ENCODE measurements around the gene GPAT3. TPM values are rescaled to one million over a fixed set of nuclear protein-coding genes. Genes with fewer than 3 reads are reported as not detected.

Gene GPAT3
- total RNA-seq, 1 donor from 2014 or later, result 0.99 TPM

DNA sequence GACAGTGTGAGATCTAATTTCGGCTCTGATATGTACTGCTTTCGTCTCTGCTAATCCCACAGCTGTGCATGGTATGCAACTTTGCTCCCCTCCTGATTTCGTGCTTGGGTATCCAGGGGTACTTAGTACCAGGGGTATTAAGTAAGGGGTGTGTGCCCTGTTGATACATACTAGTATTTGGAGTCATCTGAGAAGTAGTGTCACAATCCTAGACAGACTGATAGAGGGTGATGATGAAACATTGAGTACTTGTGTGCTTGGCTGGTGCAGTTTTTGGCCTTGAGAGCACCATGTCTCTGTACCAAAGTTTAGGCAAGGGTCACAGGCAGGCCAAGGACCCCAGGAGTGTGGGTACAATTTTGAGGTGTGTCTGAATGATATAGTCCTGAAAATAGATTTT, 10.9 kb downstream of the GPAT3 start:
- TF ChIP-seq, protein P1, sequence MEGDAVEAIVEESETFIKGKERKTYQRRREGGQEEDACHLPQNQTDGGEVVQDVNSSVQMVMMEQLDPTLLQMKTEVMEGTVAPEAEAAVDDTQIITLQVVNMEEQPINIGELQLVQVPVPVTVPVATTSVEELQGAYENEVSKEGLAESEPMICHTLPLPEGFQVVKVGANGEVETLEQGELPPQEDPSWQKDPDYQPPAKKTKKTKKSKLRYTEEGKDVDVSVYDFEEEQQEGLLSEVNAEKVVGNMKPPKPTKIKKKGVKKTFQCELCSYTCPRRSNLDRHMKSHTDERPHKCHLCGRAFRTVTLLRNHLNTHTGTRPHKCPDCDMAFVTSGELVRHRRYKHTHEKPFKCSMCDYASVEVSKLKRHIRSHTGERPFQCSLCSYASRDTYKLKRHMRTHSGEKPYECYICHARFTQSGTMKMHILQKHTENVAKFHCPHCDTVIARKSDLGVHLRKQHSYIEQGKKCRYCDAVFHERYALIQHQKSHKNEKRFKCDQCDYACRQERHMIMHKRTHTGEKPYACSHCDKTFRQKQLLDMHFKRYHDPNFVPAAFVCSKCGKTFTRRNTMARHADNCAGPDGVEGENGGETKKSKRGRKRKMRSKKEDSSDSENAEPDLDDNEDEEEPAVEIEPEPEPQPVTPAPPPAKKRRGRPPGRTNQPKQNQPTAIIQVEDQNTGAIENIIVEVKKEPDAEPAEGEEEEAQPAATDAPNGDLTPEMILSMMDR (IDR thresholded peaks at IDR 0.05), result no peak
- no peak for TF ChIP-seq EZH2phosphoT487 (IDR thresholded peaks at IDR 0.05)
- no peak for TF ChIP-seq EZH2 (IDR thresholded peaks at IDR 0.05)
- H3K27ac ChIP-seq, result no peak overlapping the region
- H3K27ac Mint-ChIP-seq, result no peak overlapping the region
- no peaks in the 10 kb centered on the region for H3K27me3 ChIP-seq
- H3K4me3 ChIP-seq, result no peak overlapping the region
- H2AFZ ChIP-seq (replicated peaks), result no peak overlapping the region
- no peaks in the 10 kb centered on the region for H3K9me3 Mint-ChIP-seq
- no peaks in the 10 kb centered on the region for H3K9me3 ChIP-seq (ENCODE audit: low read depth)
- H3K4me2 ChIP-seq, result no peak overlapping the region
- no peaks in the 10 kb centered on the region for H4K20me1 ChIP-seq (ENCODE audit: low read depth)
- H3F3A ChIP-seq (ENCODE audit: low read depth), result no peaks in the 10 kb centered on the region
- no peak for DNase-seq (ENCODE audit: low spot score)
- H3K79me2 ChIP-seq (ENCODE audit: low read depth), result no peaks in the 10 kb centered on the region
- H3K4me1 ChIP-seq, result no peaks in the 10 kb centered on the region
- no peaks in the 10 kb centered on the region for H3K4me1 Mint-ChIP-seq
- H3K36me3 ChIP-seq, result no peaks in the 10 kb centered on the region
- H3K36me3 Mint-ChIP-seq, result no peaks in the 10 kb centered on the region
- H3K9ac ChIP-seq, result no peak overlapping the region
- H3K4me3 Mint-ChIP-seq, result no peak overlapping the region
- H3K27me3 Mint-ChIP-seq (ENCODE audit: insufficient read depth, low read depth), result peaks cover 3% of the 10 kb centered on the region

DNA sequence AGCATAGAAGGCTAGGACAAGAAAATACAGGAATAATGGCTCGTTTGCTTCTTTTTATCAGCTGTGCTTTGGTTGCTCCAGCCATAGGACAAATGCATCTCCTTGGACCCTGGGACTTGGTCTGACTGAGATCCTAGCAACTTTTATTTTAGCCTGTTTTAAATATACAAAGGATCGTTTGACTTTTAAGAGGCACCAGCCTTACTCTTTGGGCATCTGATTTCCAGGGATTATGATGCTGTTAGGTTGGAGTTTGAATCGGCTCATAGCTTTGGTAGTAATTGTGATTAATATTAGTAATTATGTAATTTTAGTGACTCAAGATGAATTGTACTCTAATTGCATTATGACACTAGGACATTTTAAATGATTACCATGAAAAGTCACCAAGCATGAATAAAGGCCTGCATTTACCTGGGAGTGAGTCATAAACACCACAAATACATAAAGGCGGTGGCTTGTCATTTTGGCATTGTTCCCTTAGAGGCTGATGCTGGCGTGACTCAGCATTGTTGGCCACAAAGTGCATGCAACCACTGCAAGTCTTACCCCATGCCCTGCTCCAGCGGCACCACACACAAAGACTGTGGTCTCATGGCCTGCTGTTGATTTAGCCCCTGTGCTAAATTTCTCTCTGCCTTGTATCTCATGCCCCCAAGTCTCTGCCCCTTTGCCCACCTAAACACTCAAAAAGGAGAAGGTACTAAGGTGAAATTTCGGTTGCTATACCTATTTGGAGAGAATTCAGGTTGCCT, 12.4 kb downstream of the GPAT3 start:
- Histone ChIP-seq H2AFZ (replicated peaks) (peak overlapping the region; percentile 12), H3K27me3 (no peaks in the 10 kb centered on the region), H3F3A (ENCODE audit: low read depth) (no peaks in the 10 kb centered on the region)

DNA sequence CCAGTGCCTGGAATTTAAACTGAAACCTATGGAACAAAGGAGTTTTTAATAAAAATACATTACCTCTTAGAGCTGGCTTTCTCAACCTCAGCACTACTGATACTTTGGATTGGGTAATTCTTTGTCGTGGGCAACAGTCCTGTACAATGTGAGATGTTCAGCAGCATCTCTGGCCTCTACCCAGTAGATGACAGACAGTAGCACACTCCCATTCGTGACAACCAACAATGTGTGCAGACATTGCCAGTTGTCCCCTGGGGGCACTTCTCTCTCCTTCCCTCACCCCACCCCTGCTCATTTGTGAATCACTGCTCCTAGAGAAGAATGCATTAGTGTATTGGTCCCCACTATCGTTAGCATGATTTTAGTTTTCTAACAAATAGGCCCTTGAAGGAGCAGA, 16.2 kb downstream of the GPAT3 start:
- DNase-seq (ENCODE audit: low spot score), result no peak
- H3K4me3 Mint-ChIP-seq, result no peak overlapping the region
- H3K27ac Mint-ChIP-seq, result no peak overlapping the region
- Histone ChIP-seq H3K9ac (no peak overlapping the region), H3K27ac (no peak overlapping the region), H3K27me3 (no peaks in the 10 kb centered on the region), H3K79me2 (ENCODE audit: low read depth) (no peaks in the 10 kb centered on the region), H2AFZ (replicated peaks) (no peak overlapping the region), H3K4me1 (no peaks in the 10 kb centered on the region), H3K4me2 (no peak overlapping the region), H3K9me3 (ENCODE audit: low read depth) (no peaks in the 10 kb centered on the region), H3K4me3 (no peak overlapping the region), H3F3A (ENCODE audit: low read depth) (no peaks in the 10 kb centered on the region), H3K36me3 (no peaks in the 10 kb centered on the region), H4K20me1 (ENCODE audit: low read depth) (no peaks in the 10 kb centered on the region)
- peaks cover 3% of the 10 kb centered on the region for H3K27me3 Mint-ChIP-seq (ENCODE audit: insufficient read depth, low read depth)
- H3K9me3 Mint-ChIP-seq, result no peaks in the 10 kb centered on the region
- no peaks in the 10 kb centered on the region for H3K4me1 Mint-ChIP-seq
- no peaks in the 10 kb centered on the region for H3K36me3 Mint-ChIP-seq
- TF ChIP-seq EZH2 (IDR thresholded peaks at IDR 0.05) (no peak), EZH2phosphoT487 (IDR thresholded peaks at IDR 0.05) (no peak)
- TF ChIP-seq, protein P1 (IDR thresholded peaks at IDR 0.05), result no peak

More for the DNA sequence above, 12.4 kb downstream of the GPAT3 start:
- H3K27ac ChIP-seq, result no peak overlapping the region
- no peaks in the 10 kb centered on the region for H3K4me1 ChIP-seq
- H3K9ac ChIP-seq, result no peak overlapping the region
- no peak for DNase-seq (ENCODE audit: low spot score)
- Mint-ChIP-seq H3K4me3 (no peak overlapping the region), H3K36me3 (no peaks in the 10 kb centered on the region), H3K9me3 (no peaks in the 10 kb centered on the region), H3K27ac (no peak overlapping the region), H3K27me3 (ENCODE audit: insufficient read depth, low read depth) (peaks cover 3% of the 10 kb centered on the region), H3K4me1 (no peaks in the 10 kb centered on the region)
- no peaks in the 10 kb centered on the region for H3K9me3 ChIP-seq (ENCODE audit: low read depth)
- no peak overlapping the region for H3K4me3 ChIP-seq
- no peak overlapping the region for H3K4me2 ChIP-seq
- no peak for TF ChIP-seq EZH2 (IDR thresholded peaks at IDR 0.05)
- no peak for TF ChIP-seq EZH2phosphoT487 (IDR thresholded peaks at IDR 0.05)
- TF ChIP-seq, protein P1 (IDR thresholded peaks at IDR 0.05), result no peak
- no peaks in the 10 kb centered on the region for H4K20me1 ChIP-seq (ENCODE audit: low read depth)
- H3K79me2 ChIP-seq (ENCODE audit: low read depth), result no peaks in the 10 kb centered on the region
- H3K36me3 ChIP-seq, result no peaks in the 10 kb centered on the region
